ENCODE data around the gene TRANK1. TPM values are rescaled to one million over a fixed set of nuclear protein-coding genes. Genes with fewer than 3 reads are reported as not detected.

The TRANK1 gene
- total and polyA plus RNA-seq, 4 experiments from 2014 or later = 9.6 to 155 (median 97.3) TPM

DNA sequence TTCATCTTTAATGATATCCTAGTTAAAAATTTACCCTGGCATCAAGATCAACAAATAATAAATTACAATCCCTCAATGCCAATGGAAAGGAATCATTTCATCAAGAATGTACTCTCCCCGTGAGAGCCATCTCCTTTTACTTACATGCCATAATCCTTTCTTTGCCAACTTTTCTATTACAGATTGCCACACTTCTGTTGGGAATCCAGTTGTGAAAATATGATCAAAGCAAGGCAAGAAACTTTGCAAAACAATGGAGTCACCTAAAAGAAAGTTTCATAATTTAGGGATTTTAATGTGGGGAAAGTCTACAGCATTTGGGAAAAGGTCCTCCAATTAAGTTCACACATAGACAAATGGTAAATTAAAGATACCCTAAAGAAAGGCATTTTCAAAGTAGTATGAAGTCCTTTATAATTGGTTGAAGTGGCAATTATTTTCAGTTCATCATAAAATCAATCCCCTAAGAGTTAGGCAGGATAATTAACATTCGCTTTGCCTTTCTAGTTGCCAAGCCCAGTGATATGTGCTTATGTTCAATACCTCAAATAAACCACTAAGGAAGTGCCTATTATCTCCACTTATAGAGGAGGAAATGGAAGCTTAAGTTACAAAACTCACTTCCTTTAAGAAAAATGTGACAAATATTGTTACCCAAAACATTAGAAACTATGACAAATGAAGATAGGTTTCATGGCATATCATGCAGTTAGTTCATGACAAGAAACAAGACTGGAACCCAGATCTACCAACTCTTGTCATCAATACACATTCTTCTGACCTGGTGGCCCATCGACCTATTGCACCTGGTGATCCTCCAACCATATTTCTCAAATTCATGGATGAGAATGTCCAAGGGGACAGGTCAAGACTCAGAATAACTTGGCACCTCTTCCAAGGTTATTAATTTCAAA lies 49.1 kb downstream of the TRANK1 start:
- H3K4me3 ChIP-seq (ENCODE audit: low read length in 2 of 2) = no peak overlapping the region
- CTCF ChIA-PET (ENCODE audit: partially characterized antibody) = interaction anchor here (2.3 to 6.3 kb wide), 3 partner anchors 10 to 63 kb away, joined by 9 to 35 read pairs (median 25); no protein-coding TSS in a partner anchor
- peaks cover 61% of the 10 kb centered on the region for H3K4me1 ChIP-seq (ENCODE audit: insufficient read depth, low read length)

DNA sequence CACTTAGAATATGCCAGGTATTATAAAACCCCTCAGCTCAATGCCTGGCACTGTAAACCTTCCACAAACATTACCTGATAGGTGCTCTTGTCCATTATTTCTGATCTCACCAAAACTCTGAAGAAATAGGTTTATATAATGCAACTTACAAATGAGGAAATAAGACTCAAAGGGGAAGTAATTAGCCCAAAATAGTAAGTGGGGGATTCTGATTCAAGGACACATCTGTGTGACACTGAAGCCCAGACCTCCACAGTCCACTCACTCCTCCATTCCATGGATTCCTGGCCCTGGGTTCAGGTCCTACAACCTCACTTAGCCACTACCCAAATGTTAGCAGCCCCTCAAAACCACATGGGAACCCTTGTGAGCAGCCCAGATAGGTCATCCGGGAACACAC lies 49.9 kb downstream of the TRANK1 start:
- Mint-ChIP-seq H3K4me3 (peak overlapping the region in 2 of 8 donors; percentile 10 to 43), H3K27ac (peak overlapping the region; percentile 75 to 97 (median 88)), H3K36me3 (peaks cover 90 to 91% of the 10 kb centered on the region in 2 donors), H3K27me3 (no peaks in the 10 kb centered on the region), H3K4me1 (peaks cover 43 to 79% (median 61%) of the 10 kb centered on the region in 4 donors), H3K9me3 (no peaks in the 10 kb centered on the region)
- CTCF ChIA-PET (ENCODE audit: partially characterized antibody) = interaction anchor here (1.2 to 6.3 kb wide), 4 partner anchors 11 to 64 kb away, joined by 3 to 35 read pairs (median 17); no protein-coding TSS in a partner anchor
- Histone ChIP-seq H3K9me3 (ENCODE audit: control insufficient read depth in 1 of 2, low read length in 2 of 2) (no peaks in the 10 kb centered on the region), H3K4me1 (ENCODE audit: insufficient read depth, low read length) (peaks cover 52% of the 10 kb centered on the region), H3K27me3 (ENCODE audit: insufficient read depth, low read length) (no peaks in the 10 kb centered on the region), H3K36me3 (ENCODE audit: insufficient read depth, low read length) (peaks cover 54% of the 10 kb centered on the region), H3K4me3 (ENCODE audit: low read length in 2 of 2) (no peak overlapping the region), H3K27ac (ENCODE audit: low read depth, low read length) (peak overlapping the region; percentile 9)
- intact Hi-C loops (cut with micrococcal nuclease) = no loop called here
- POLR2A ChIA-PET (ENCODE audit: partially characterized antibody) = interaction anchor here (1.3 to 6.7 kb wide), 6 partner anchors 10 to 50 kb away, joined by 3 to 59 read pairs (median 18); partner anchors contain the start of gene TRANK1
- no peak for DNase-seq

More for the DNA sequence above, 49.1 kb downstream of the TRANK1 start:
- Mint-ChIP-seq H3K36me3 (peaks cover 87 to 89% of the 10 kb centered on the region in 2 donors), H3K4me1 (peaks cover 43 to 83% (median 64%) of the 10 kb centered on the region in 4 donors), H3K9me3 (no peaks in the 10 kb centered on the region), H3K27me3 (no peaks in the 10 kb centered on the region), H3K4me3 (peak overlapping the region in 6 of 8 donors; percentile 36 to 71 (median 52)), H3K27ac (peak overlapping the region; percentile 42 to 97 (median 90))
- Histone ChIP-seq H3K9me3 (ENCODE audit: control insufficient read depth in 1 of 2, low read length in 2 of 2) (no peaks in the 10 kb centered on the region), H3K27me3 (ENCODE audit: insufficient read depth, low read length) (no peaks in the 10 kb centered on the region), H3K27ac (ENCODE audit: low read depth, low read length) (peak overlapping the region; percentile 9), H3K36me3 (ENCODE audit: insufficient read depth, low read length) (peaks cover 50% of the 10 kb centered on the region)
- POLR2A ChIA-PET (ENCODE audit: partially characterized antibody) = interaction anchor here (0.6 to 6.7 kb wide), 5 partner anchors 12 to 49 kb away, joined by 3 to 59 read pairs (median 4); partner anchors contain the start of gene TRANK1
- DNase-seq = peak in 1 of 5 donors; percentile 15
- intact Hi-C loops (cut with micrococcal nuclease) = no loop called here

DNA sequence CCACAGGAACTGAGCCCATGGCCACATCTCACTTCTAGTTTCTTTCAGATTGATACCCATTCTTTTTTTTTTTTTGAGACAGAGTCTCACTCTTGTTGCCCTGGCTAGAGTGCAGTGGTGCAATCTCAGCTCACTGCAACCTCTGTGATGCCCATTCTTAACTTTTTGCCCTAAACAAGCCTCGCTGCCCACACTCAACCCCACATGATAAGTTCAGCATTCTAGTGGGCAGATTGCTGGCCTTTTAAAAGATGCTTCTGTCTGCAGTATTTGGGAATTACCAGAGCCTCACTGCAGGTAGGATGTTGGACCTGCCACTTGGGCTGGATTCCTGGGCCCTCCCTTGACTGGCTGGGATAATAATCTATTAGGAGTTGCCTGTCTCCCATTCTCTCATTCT lies 51.0 kb downstream of the TRANK1 start:
- H3K36me3 Mint-ChIP-seq = peaks cover 90 to 91% of the 10 kb centered on the region in 2 donors
- peaks cover 53% of the 10 kb centered on the region for H3K36me3 ChIP-seq (ENCODE audit: insufficient read depth, low read length)
- no peaks in the 10 kb centered on the region for H3K27me3 ChIP-seq (ENCODE audit: insufficient read depth, low read length)
- H3K4me1 Mint-ChIP-seq = peaks cover 40 to 75% (median 57%) of the 10 kb centered on the region in 4 donors
- no peak overlapping the region for H3K27ac ChIP-seq (ENCODE audit: low read depth, low read length)
- DNase-seq = no peak
- H3K4me3 Mint-ChIP-seq = peak overlapping the region in 1 of 8 donors; percentile 10
- intact Hi-C loops (cut with micrococcal nuclease) = loop anchor here (1.0 to 2.0 kb wide), 2 partner anchors 14 to 17 kb away; no protein-coding TSS in a partner anchor
- POLR2A ChIA-PET (ENCODE audit: partially characterized antibody) = interaction anchor here (0.5 to 6.7 kb wide), 9 partner anchors 9 to 99 kb away, joined by 3 to 59 read pairs (median 13); partner anchors contain the start of genes EPM2AIP1, MLH1 and TRANK1
- H3K9me3 ChIP-seq (ENCODE audit: control insufficient read depth in 1 of 2, low read length in 2 of 2) = no peaks in the 10 kb centered on the region
- H3K9me3 Mint-ChIP-seq = no peaks in the 10 kb centered on the region
- no peak overlapping the region for H3K4me3 ChIP-seq (ENCODE audit: low read length in 2 of 2)
- peak overlapping the region; percentile 79 to 97 (median 93) for H3K27ac Mint-ChIP-seq
- H3K27me3 Mint-ChIP-seq = no peaks in the 10 kb centered on the region
- H3K4me1 ChIP-seq (ENCODE audit: insufficient read depth, low read length) = peaks cover 46% of the 10 kb centered on the region
- CTCF ChIA-PET (ENCODE audit: partially characterized antibody) = interaction anchor here (2.1 to 6.3 kb wide), 5 partner anchors 8 to 65 kb away, joined by 6 to 35 read pairs (median 10); no protein-coding TSS in a partner anchor

DNA sequence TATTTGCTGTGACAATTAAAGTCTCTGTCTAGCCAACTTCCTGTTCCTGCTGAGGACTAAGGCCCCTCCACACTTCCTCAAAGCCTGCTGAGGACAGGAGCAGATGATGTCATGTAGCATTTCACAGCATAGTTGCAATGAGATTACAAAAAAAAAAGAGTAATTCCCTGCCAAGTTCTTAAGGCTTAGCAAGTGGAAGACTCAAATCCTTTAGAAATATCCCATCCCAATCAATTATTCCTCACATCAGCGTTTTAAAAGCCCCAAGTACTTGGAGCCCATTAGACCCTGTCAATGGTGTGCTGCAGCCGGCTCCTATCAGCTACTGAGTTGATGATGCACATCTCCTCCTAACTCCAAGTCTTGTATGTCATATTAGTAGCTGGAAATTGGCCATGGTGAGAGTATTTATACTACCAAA lies 51.7 kb downstream of the TRANK1 start:
- peak; percentile 40 to 85 (median 56) for DNase-seq
- Histone ChIP-seq H3K4me1 (ENCODE audit: insufficient read depth, low read length) (peaks cover 46% of the 10 kb centered on the region), H3K36me3 (ENCODE audit: insufficient read depth, low read length) (peaks cover 53% of the 10 kb centered on the region), H3K4me3 (ENCODE audit: low read length in 2 of 2) (no peak overlapping the region), H3K27me3 (ENCODE audit: insufficient read depth, low read length) (no peaks in the 10 kb centered on the region), H3K27ac (ENCODE audit: low read depth, low read length) (peak overlapping the region; percentile 43), H3K9me3 (ENCODE audit: control insufficient read depth in 1 of 2, low read length in 2 of 2) (no peaks in the 10 kb centered on the region)
- peaks cover 88 to 91% of the 10 kb centered on the region in 2 donors for H3K36me3 Mint-ChIP-seq
- H3K27ac Mint-ChIP-seq = peak overlapping the region; percentile 79 to 97 (median 93)
- POLR2A ChIA-PET (ENCODE audit: partially characterized antibody) = interaction anchor here (0.5 to 6.7 kb wide), 13 partner anchors 9 to 100 kb away, joined by 3 to 59 read pairs (median 4); partner anchors contain the start of genes EPM2AIP1, MLH1 and TRANK1
- no peaks in the 10 kb centered on the region for H3K9me3 Mint-ChIP-seq
- H3K4me1 Mint-ChIP-seq = peaks cover 40 to 74% (median 55%) of the 10 kb centered on the region in 4 donors
- intact Hi-C loops (cut with micrococcal nuclease) = loop anchor here (1.0 to 2.0 kb wide), 2 partner anchors 15 to 16 kb away; no protein-coding TSS in a partner anchor
- peak overlapping the region in 4 of 8 donors; percentile 1 to 65 (median 56) for H3K4me3 Mint-ChIP-seq
- CTCF ChIA-PET (ENCODE audit: partially characterized antibody) = interaction anchor here (0.9 to 6.3 kb wide), 9 partner anchors 9 to 65 kb away, joined by 3 to 35 read pairs (median 6); no protein-coding TSS in a partner anchor
- no peaks in the 10 kb centered on the region for H3K27me3 Mint-ChIP-seq

DNA sequence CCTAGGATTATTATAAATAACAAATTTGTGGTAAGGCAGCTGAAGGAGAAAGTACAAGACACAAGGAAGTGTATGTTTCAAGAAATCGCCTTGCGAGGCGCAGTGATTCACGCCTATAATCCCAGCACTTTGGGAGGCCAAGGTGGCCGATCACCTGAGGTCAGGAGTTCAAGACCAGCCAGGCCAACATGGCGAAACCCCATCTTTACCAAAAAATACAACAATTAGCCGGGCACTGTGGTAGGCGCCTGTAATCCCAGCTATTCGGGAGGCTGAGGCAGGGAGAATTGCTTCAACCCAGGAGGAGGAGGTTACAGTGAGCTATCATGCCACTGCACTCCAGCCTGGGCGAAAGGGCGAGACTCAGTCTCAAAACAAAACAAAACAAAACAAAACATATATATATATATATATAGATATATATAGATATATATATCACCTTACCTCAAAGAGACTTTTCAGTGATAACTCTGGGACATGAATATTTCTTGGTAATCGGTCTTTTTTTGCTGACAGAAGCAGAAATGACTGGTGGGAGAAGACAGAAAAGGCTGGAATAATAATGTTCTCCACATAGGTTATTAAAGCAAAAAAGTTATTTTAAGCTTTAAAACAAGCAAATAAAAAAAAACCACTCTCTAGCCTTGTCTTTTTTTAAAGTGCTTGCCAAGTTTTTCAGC lies 52.3 kb downstream of the TRANK1 start:
- H3K4me3 ChIP-seq (ENCODE audit: low read length in 2 of 2) = no peak overlapping the region
- ChIA-PET CTCF (ENCODE audit: partially characterized antibody) (interaction anchor here (0.8 to 6.3 kb wide), 11 partner anchors 9 to 101 kb away, joined by 3 to 35 read pairs (median 6); partner anchors contain the start of gene MLH1), POLR2A (ENCODE audit: partially characterized antibody) (interaction anchor here (0.5 to 6.7 kb wide), 10 partner anchors 8 to 100 kb away, joined by 3 to 59 read pairs (median 5); partner anchors contain the start of genes EPM2AIP1, MLH1 and TRANK1)

DNA sequence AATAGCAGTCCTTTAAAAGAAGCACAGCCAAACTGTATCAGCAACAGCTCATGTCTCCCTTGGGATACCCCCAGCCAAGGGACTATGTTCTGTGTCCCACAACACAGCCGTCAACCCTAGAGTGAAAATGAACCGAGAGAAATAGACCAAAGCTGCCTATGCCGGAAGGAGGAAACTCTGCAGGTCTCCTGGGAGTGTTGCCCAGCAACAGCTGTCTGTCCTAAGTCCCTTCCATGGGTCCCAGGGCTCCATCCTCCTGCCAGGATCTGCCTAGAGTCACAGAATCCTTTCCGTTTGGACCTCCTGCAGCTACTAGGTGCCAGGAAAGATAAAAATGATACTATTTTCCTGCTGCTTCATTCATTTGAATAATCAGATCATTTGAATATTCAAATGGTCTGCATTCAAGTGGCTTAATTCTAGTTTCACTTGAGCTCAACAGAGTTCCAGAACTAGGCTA lies 53.1 kb downstream of the TRANK1 start:
- H3K36me3 Mint-ChIP-seq = peaks cover 85 to 92% of the 10 kb centered on the region in 2 donors
- intact Hi-C loops (cut with micrococcal nuclease) = loop anchor here (2.0 kb wide), 1 partner anchor 15 kb away; no protein-coding TSS in a partner anchor
- no peaks in the 10 kb centered on the region for H3K9me3 Mint-ChIP-seq
- POLR2A ChIA-PET (ENCODE audit: partially characterized antibody) = interaction anchor here (1.0 to 6.7 kb wide), 6 partner anchors 10 to 101 kb away, joined by 3 to 59 read pairs (median 12); partner anchors contain the start of genes EPM2AIP1, MLH1 and TRANK1
- no peaks in the 10 kb centered on the region for H3K27me3 Mint-ChIP-seq
- no peak for DNase-seq
- H3K27ac Mint-ChIP-seq = peak overlapping the region; percentile 77 to 97 (median 89)
- Histone ChIP-seq H3K27ac (ENCODE audit: low read depth, low read length) (peak overlapping the region; percentile 18), H3K9me3 (ENCODE audit: control insufficient read depth in 1 of 2, low read length in 2 of 2) (no peaks in the 10 kb centered on the region), H3K4me3 (ENCODE audit: low read length in 2 of 2) (no peak overlapping the region), H3K4me1 (ENCODE audit: insufficient read depth, low read length) (peaks cover 46% of the 10 kb centered on the region), H3K36me3 (ENCODE audit: insufficient read depth, low read length) (peaks cover 60% of the 10 kb centered on the region), H3K27me3 (ENCODE audit: insufficient read depth, low read length) (no peaks in the 10 kb centered on the region)
- CTCF ChIA-PET (ENCODE audit: partially characterized antibody) = interaction anchor here (0.6 to 6.3 kb wide), 11 partner anchors 10 to 102 kb away, joined by 3 to 35 read pairs (median 5); partner anchors contain the start of gene MLH1
- peaks cover 39 to 60% (median 48%) of the 10 kb centered on the region in 4 donors for H3K4me1 Mint-ChIP-seq
- no peak overlapping the region for H3K4me3 Mint-ChIP-seq

More for the DNA sequence above, 52.3 kb downstream of the TRANK1 start:
- intact Hi-C loops (cut with micrococcal nuclease) = loop anchor here (1.0 to 2.0 kb wide), 2 partner anchors 16 kb away; no protein-coding TSS in a partner anchor
- peaks cover 53% of the 10 kb centered on the region for H3K36me3 ChIP-seq (ENCODE audit: insufficient read depth, low read length)
- peaks cover 40 to 69% (median 53%) of the 10 kb centered on the region in 4 donors for H3K4me1 Mint-ChIP-seq
- peaks cover 46% of the 10 kb centered on the region for H3K4me1 ChIP-seq (ENCODE audit: insufficient read depth, low read length)
- H3K27ac Mint-ChIP-seq = peak overlapping the region; percentile 81 to 97 (median 93)
- H3K4me3 Mint-ChIP-seq = peak overlapping the region in 4 of 8 donors; percentile 6 to 65 (median 56)
- H3K36me3 Mint-ChIP-seq = peaks cover 88 to 91% of the 10 kb centered on the region in 2 donors
- H3K27me3 ChIP-seq (ENCODE audit: insufficient read depth, low read length) = no peaks in the 10 kb centered on the region
- H3K27me3 Mint-ChIP-seq = no peaks in the 10 kb centered on the region
- peak overlapping the region; percentile 43 for H3K27ac ChIP-seq (ENCODE audit: low read depth, low read length)
- DNase-seq = no peak
- no peaks in the 10 kb centered on the region for H3K9me3 Mint-ChIP-seq
- no peaks in the 10 kb centered on the region for H3K9me3 ChIP-seq (ENCODE audit: control insufficient read depth in 1 of 2, low read length in 2 of 2)
